ENCODE measurements around the gene GABRB1.

Gene GABRB1

DNA sequence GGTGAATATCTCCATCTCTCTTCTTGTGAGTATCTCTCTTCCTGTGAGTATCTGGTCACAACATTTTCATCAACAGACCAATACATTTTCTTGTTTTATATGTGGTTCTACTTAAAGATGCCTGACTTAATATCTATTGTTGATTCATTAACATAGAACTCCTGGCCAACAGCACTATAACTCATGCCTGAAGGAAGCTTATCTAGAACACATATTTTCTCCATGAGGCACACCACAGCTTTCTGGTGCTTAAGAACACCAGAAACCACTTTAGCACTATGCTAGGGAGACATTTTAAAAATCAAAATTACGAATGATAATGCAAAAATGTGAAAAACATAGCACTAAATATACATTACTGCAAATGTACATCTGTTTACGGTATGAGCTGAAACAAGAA lies 190.4 kb downstream of the GABRB1 start:
- no peak overlapping the region for H3K4me3 ChIP-seq (ENCODE audit: low read depth, low read length)
- TF ChIP-seq, protein P1, sequence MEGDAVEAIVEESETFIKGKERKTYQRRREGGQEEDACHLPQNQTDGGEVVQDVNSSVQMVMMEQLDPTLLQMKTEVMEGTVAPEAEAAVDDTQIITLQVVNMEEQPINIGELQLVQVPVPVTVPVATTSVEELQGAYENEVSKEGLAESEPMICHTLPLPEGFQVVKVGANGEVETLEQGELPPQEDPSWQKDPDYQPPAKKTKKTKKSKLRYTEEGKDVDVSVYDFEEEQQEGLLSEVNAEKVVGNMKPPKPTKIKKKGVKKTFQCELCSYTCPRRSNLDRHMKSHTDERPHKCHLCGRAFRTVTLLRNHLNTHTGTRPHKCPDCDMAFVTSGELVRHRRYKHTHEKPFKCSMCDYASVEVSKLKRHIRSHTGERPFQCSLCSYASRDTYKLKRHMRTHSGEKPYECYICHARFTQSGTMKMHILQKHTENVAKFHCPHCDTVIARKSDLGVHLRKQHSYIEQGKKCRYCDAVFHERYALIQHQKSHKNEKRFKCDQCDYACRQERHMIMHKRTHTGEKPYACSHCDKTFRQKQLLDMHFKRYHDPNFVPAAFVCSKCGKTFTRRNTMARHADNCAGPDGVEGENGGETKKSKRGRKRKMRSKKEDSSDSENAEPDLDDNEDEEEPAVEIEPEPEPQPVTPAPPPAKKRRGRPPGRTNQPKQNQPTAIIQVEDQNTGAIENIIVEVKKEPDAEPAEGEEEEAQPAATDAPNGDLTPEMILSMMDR (IDR thresholded peaks at IDR 0.05; ENCODE audit: borderline replicate concordance, insufficient read depth, low read depth, low read length): no peak

DNA sequence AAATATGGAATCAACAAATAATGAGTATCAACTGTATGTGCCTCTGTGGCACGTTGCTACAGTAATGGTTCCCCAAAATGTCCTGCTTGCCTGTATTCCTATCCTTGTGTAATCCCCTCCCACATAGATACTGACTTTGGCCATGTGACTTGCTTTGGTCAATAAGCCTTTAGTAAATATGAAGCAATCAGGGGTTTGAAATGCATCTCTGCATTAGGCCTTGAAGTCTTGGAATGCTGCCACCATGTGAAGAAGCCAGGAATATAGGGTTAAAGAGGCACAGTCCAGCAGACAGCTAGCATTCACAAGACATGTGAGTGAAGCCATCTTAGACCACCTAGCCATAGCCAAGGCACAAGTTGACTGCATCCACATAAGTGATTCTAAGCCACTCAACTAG lies 190.9 kb downstream of the GABRB1 start:
- TF ChIP-seq, protein P1 (IDR thresholded peaks at IDR 0.05; ENCODE audit: borderline replicate concordance, insufficient read depth, low read depth, low read length): no peak
- H3K4me3 ChIP-seq (ENCODE audit: low read depth, low read length): no peak overlapping the region

DNA sequence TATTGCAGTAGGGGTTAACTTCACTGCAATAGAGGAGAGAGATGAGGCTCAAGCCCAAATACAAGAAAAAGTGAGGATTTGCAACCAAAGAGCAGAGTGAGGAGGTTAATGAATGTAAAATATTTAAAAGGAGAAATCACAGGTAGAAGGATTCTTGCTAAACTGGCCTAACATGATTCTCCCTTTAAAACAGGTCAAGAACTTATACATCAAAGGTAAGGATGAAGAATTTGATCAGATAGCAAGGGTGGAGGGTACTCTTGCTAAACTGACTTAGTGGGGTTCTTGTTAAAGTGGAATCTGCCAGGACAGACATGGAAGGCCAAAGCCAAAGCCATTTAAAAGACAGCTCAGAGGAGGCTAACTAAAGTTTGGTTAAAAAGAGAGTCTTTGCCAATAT lies 193.0 kb downstream of the GABRB1 start:
- TF ChIP-seq, protein P1 (IDR thresholded peaks at IDR 0.05; ENCODE audit: borderline replicate concordance, insufficient read depth, low read depth, low read length): no peak

DNA sequence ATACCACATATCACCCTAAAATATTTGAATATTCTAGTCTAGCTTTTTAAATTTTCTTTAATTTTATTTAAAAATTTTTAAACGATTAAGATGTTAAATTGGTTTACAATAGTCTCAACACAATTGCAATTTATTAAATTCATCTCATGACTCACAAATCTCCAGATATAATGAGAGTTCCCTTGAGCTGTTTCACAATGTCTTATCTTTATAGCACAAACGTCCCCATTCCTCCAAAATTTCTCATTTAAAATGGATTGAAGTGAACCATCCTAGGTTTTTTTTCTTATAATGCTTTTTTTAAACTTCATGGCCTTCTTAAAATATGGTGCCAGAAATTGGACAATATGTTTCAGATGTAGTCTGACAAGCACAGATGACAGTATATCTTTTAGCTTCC lies 204.4 kb downstream of the GABRB1 start:
- TF ChIP-seq, protein P1 (IDR thresholded peaks at IDR 0.05; ENCODE audit: borderline replicate concordance, insufficient read depth, low read depth, low read length): no peak
- H3K4me3 ChIP-seq (ENCODE audit: low read depth, low read length): no peak overlapping the region

More for the DNA sequence above, 193.0 kb downstream of the GABRB1 start:
- H3K4me3 ChIP-seq (ENCODE audit: low read depth, low read length): no peak overlapping the region

DNA sequence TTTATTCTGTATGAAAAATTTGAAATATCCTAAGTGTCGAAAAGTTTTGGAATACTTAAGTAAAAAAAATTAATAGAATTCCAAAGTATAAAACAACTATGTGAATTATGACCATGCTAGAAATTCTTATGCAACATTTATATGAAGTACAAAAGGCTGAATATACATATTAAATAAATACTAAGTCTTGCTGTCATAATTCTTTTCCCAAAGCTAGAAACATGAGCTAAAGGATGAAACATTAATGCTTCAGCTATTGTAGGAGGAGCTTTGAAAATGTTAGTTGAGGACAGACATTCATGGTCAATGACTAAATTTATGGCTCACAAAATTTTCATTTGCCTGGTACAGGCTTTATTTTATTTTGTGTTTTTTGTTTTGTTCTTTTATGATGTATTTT lies 207.3 kb downstream of the GABRB1 start:
- TF ChIP-seq, protein P1 (IDR thresholded peaks at IDR 0.05; ENCODE audit: borderline replicate concordance, insufficient read depth, low read depth, low read length): no peak
- H3K4me3 ChIP-seq (ENCODE audit: low read depth, low read length): no peak overlapping the region

DNA sequence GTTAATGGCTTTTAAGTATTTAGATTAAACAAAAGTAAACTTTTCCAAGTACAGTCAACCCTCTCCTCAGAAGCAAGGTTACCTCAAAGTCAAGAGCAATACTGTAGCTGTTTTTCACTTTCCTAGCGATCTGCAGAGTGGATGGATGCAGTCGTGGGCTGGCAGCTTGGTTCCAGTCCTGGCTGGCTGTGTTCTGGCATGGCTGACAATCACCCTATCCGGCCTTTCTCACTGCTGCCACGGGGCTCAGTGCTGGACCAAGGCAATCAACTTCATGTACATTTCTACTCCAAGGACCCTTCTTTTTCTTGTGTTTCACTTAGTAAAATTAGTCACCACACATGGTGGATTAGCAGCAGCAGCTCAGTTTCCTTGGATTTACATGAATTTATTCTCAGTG lies 208.3 kb downstream of the GABRB1 start:
- TF ChIP-seq, protein P1 (IDR thresholded peaks at IDR 0.05; ENCODE audit: borderline replicate concordance, insufficient read depth, low read depth, low read length): no peak
- no peak overlapping the region for H3K4me3 ChIP-seq (ENCODE audit: low read depth, low read length)

DNA sequence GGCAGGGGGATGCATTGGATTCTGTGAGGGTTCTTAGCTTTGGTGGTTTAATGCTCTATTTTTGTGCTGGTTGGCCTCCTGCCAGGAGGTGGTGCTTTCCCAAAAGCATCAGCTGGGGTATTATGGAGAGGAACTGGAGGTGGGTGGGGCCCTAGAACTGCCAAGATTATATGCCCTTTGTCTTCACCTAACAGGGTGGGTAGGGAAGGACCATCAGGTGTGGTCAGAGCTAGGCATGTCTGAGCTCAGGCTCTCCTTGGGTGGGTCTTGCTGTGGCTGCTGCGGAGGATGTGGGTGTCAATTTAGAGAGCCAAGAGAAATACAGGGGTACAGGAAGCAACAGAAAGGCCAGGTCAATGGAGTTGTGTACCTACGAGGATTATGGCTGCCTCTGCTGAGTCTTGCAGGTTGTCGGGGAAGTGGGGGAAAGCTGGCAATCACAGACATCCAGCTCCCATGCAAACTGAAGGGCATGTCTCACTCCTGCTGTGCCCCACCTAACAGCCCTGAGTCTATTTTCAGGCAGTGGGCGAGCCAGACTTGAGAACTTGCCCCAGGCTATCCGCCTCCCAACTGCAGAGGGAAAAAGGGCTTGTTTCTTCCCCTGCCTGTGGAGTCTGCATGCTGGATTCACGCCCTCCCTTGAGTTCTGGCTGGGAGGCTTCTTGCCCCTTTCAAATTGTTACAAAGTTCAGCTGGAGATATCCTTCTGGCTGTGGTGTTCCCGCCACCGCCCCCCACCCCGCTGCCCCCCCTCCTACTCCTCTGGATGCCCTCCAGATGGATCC lies 220.2 kb downstream of the GABRB1 start:
- TF ChIP-seq, protein P1 (IDR thresholded peaks at IDR 0.05; ENCODE audit: borderline replicate concordance, insufficient read depth, low read depth, low read length): no peak
- H3K4me3 ChIP-seq (ENCODE audit: low read depth, low read length): no peak overlapping the region

All from GM12875 (cell line).